GM19025 (cell line): ENCODE measurements around the gene PCDH9.
"Not testable (repeated sequence)": the region's sequence is repeated elsewhere in the genome, so short reads cannot be mapped to it uniquely, and the experiment has no call there.

ENCODE experiments used
- ATAC-seq: cut with Tn5 transposase; IDR thresholded peaks from one replicate; pipeline ENCODE4 v1.9.1; 2021; ENCODE audit warnings: mild to moderate bottlenecking, low read depth, moderate library complexity; ENCODE audit not compliant: unreplicated experiment

PCDH9 gene

DNA sequence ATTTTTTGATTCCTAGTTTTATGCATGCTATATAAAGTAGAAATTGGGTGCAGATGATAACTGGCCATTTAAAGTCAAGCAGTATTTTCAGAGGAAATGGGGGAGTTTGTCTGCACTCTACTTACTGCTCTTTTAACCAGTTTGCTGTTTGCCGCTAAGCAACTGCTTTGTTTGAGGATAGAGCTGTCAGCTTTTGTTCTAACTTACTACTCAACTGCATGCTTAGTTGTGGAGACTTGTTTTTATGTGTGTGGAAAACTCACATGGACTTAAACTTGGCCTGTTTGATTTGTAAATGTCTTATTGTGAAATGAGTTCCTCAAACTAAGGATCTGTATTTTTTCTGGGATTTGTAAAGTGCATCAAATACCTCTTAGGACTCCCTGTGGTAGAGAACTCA, 591.1 kb downstream of the PCDH9 start:
- no peak for ATAC-seq

GRCh38 chr13:66635526-66635925, 594.6 kb downstream of the PCDH9 start:
- ATAC-seq, result no peak

DNA sequence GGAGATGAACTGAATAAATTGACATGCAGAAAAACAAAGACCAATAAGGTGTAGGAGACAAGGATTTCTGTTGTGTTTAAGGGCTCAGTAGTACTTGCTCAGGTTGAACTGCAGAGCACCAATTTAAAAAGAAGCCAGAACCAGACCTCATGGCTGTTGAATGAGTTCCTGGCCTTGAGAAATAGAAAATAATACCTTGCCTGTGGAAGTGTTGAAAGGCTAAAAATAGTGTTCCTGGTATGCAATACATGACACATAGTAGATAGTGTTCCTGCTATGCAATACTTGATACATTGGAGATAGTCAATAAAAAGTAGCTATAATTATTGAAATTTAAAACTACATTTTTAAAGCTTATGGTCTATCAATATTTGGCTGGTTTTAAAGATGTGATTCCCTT, 595.8 kb downstream of the PCDH9 start:
- ATAC-seq, result no peak

- ATAC-seq, result no peak
These were observed 602.6 kb downstream of the PCDH9 start for GRCh38 chr13:66627512-66627911.

- no peak for ATAC-seq
These were observed 605.8 kb downstream of the PCDH9 start for GRCh38 chr13:66624302-66624701.

GRCh38 chr13:66623129-66623820, 606.9 kb downstream of the PCDH9 start:
- no peak for ATAC-seq

DNA sequence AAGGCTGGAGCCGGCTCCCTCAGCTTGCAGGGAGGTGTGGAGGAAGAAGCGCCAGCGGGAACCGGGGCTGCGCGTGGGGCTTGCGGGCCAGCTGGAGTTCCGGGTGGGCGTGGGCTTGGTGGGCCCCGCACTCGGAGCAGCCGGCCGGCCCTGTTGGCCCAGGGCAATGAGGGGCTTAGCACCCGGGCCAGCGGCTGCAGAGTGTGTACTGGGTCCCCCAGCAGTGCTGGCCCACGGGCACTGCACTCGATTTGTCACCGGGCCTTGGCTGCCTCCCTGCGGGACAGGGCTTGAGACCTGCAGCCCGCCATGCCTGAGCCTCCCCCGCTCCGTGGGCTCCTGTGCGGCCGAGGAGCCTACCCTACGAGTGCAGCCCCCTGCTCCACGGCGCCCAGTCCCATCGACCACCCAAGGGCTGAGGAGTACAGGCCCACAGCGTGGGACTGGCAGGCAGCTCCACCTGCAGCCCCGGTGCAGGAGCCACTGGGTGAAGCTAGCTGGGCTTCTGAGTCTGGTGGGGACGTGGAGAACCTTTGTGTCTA, 608.2 kb downstream of the PCDH9 start:
- ATAC-seq, result not testable (repeated sequence)

GRCh38 chr13:66618702-66619101, 611.4 kb downstream of the PCDH9 start:
- ATAC-seq, result no peak

- ATAC-seq, result no peak
These were observed 612.4 kb downstream of the PCDH9 start for GRCh38 chr13:66617786-66618185.

DNA sequence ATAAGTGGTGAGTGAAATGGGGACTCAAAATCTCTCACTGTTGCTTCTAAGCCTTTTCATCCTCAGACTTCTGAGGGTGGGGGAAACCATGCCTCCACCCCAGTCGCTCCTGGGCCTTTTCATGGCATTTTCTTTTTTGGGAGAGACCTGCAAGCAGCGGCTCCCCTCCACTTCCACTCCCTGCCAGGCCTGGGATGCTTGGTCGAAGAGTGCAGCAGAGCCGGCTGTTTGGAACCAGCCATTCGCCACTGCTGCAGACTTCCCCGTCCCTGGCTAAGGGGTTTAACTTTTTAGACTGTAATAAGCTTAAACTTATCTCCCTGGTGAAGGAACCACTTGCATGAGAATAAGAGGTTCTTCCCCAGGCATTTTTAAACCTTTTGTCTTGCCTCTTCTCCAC, 617.2 kb downstream of the PCDH9 start:
- no peak for ATAC-seq

- ATAC-seq, result no peak
These were observed 643.6 kb downstream of the PCDH9 start for GRCh38 chr13:66586489-66586888.

GRCh38 chr13:66585669-66586203, 644.4 kb downstream of the PCDH9 start:
- no peak for ATAC-seq

DNA sequence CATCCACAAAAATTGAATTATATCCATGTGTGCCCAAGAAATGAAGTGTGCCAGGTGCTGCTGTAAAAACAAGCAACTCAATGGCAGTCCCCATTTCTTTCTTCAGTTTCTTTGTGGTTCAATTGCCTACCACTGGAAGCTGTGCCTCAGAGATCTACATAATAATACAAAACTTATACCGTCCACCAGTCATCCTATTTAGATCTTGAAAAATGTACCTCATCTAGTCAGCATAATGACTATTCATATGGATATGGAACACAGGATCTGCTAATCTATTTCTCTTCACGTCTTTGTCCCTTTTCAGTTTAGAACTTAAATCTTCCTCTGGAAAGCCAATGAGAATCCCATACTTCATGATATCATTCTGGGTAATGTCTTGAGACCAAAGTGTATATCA, 648.5 kb downstream of the PCDH9 start:
- ATAC-seq, result no peak

DNA sequence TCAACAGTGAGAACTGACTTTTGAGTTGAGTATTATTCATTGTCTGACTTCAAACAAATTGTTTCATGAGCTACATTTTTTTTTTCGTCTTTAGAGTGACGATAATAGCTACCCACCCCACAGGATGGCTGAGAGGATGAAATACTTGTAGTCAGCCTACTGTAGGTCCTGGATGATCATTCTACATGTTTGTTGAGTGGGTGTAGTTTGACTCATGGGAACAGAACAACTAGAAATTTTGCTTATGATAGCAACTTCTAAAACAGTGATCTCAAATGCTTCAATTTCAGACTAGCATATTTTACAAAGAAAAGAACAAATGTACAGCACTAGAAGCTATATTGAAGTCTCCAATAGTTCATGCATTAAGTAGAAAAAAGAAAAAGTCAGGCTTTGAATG, 651.8 kb downstream of the PCDH9 start:
- no peak for ATAC-seq

- no peak for ATAC-seq
These were observed 652.8 kb downstream of the PCDH9 start for GRCh38 chr13:66577358-66577757.

GRCh38 chr13:66576381-66576780, 653.8 kb downstream of the PCDH9 start:
- no peak for ATAC-seq

DNA sequence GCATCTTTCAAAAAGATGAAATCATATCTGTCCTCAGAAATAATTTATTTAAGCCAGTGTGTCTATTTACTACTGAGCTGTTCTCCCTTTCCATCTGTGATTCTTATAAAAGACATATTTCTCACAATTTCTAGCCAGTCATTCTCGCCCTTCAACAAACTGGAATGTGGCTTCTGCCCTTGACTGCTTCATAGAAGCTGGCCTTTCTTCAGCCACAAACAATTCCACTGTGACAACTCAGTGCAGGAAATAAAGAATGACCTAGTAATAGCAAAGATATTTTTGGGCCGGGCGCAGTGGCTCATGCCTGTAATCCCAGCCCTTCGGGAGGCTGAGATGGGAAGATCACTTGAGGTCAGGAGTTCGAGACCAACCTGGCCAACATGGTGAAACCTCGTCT, 655.5 kb downstream of the PCDH9 start:
- ATAC-seq, result no peak

DNA sequence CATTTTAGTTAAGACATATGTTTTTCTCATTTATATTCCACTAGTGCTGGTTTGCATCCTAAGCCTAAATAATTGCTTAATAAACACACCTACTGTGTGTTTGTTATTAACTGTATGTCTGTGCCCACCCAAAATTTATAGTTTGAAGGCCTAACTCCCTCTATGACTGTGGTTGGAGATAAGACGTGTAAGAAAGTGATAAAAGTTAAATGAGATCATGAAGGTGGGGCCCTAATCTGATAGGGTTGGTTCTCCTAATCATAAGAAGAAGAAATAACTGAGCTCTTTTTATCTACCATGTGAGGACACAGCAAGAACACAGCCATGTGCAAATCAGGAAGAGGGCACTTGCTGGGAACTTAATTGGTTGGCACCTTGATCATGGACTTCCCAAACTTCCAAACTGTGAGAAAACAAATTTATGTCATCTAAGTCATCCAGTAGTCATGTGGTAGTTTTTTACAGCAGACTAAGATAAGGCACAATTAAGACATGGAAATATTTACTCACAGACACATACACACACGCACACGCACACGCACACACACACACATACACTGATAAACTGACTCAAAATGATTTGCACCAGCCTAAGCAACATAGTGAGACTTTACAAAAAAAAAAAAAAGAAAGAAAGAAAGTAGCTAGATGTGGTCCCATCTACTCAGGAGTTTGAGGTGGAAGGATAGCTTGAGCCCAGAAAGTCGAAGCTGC, 662.1 kb downstream of the PCDH9 start:
- ATAC-seq, result no peak

- ATAC-seq, result no peak
These were observed 664.9 kb downstream of the PCDH9 start for GRCh38 chr13:66565279-66565678.

DNA sequence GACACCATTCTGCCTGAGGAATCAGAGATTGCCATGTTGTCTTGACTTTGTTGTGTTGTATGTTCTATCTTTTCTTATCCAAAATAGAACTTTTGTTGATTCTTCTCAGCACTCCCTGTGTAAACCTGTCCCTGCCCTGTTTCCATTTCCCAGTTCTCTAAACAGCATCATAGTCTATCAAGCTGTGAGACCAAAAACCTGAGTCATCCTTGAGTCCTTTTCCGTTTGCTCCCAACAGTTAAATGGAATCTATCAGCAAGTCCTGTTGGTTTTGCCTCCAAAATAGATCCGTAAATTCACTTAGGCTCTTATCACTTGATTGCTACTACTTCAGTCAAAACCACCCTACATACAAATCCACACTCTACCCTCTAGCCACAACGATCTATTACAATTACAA, 667.1 kb downstream of the PCDH9 start:
- ATAC-seq, result no peak

DNA sequence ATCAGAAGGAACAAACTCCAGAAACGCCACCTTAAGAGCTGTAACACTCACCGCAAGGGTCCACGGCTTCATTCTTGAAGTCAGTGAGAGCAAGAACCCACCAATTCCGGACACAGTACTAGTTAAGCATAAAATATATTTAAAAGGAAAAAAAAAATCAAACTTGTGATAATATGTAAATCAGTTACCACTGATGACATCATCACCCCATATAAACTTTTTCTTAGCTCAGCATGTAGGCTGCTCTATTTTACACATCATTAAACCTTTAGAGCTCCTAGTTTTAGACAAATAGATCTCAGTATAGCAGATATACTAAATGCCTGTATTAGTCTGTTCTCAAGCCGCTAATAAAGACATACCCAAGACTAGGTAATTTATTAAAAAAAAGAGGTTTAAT, 668.1 kb downstream of the PCDH9 start:
- ATAC-seq, result no peak

DNA sequence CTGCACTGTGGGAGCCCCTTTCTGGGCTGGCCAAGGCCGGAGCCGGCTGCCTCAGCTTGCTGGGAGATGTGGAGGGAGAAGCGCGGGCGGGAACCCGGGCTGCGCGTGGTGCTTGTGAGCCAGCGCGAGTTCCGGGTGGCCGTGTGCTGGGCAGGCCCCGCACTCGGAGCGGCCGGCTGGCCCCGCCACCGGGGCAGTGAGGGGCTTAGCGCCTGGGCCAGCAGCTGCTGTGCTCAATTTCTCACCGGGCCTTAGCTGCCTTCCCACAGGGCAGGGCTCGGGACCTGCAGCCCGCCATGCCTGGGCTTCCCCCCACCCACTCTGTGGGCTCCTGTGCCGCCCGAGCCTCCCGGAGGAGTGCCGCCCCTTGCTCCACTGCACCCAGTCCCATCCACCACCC, 669.1 kb downstream of the PCDH9 start:
- no peak for ATAC-seq
